GM18505 (cell line): ENCODE results near the gene HMCES.
A peak's percentile ranks its signal among the peaks of the same experiment; 100 is the strongest.

ENCODE experiments used
- ATAC-seq: cut with Tn5 transposase; IDR thresholded peaks from one replicate; pipeline ENCODE4 v1.9.1; 2021; ENCODE audit not compliant: unreplicated experiment
- POLR2A ChIP-seq: IDR thresholded peaks from 4 replicates; pipeline ENCODE4 v1.6.1; 2011; ENCODE audit warnings: borderline replicate concordance; ENCODE audit not compliant: insufficient read depth, insufficient read length; ENCODE audit errors: extremely low read depth

HMCES gene

GRCh38 chr3:129304146-129304961, 25.7 kb downstream of the HMCES start:
- no peak for ATAC-seq
- no peak for TF ChIP-seq POLR2A

DNA sequence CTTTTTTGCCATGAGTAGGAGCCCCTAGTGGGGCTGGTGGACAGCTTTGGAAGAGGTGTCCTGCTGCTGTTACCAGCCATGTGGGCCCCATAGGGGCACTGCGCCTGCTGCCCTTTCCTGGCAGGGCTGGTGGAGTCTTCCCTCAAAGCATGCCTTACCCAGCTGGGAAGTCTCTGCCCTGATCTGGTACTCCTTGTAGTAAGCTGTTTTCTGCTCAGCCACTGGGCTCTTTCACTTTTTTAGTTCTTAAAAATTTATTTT, 26.2 kb downstream of the HMCES start:
- ATAC-seq = no peak
- no peak for TF ChIP-seq POLR2A

GRCh38 chr3:129305592-129306091, 27.0 kb downstream of the HMCES start:
- peak; percentile 60 for TF ChIP-seq POLR2A
- ATAC-seq = no peak

DNA sequence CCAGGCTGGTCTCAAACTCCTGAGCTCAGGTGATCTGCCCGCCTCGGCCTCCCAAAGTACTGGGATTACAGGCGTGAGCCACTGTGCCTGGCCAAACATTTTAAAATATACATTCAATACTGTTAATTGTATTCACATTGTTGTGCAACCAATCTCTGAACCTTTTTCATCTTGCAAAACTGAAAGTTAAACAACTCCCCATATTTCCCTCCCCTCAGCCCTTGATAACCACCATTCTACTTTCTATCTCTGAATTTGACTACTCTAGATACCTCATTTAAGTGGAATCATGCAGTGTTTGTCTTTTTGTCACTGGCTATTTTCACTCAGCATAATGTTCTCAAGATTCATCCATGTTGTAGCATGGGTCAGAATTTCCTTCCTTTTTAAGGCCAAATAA, 30.0 kb downstream of the HMCES start:
- no peak for ATAC-seq
- no peak for TF ChIP-seq POLR2A

GRCh38 chr3:129310111-129311011, 31.7 kb downstream of the HMCES start:
- ATAC-seq = no peak
- TF ChIP-seq POLR2A = no peak

DNA sequence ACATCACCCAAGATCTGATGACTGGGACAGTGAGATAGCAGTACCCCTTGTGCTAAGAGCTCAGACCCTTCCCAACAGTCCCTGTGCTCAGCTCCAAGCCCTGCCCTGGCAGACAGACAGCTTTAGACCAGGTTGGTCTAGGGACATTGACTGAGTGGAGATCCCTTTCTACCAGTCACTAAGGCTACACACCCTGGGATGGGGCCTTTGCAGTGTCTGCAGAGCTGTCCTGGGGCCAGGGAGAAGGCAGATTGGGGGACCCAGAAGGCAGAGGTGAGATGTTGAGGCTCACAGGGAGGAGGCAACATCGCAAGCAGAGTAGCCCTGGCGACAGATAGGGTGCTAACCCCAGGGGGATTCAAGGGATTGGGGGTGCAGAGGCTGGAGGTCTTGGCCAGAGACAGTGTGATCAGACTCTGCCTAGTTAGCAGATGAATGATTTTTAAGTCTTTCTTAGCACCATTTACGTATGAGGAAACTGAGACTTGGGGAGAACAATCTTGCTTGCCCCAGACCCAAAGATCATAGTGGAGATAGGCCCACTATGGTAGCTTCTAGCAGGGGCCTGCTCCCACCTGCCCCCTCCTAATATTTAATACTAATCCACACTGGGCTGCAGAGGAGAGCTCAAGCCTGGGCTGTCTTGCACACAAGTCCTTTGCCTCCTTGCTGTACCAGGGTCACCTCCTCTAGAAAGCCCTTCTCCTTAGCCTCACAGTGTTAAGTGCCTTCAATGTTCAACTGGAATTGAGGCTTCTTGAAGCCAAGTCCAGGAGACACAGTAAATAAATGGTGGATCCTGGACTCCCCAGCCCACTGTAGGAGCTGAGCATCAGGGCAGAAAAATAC, 32.6 kb downstream of the HMCES start:
- no peak for ATAC-seq
- TF ChIP-seq POLR2A = no peak

DNA sequence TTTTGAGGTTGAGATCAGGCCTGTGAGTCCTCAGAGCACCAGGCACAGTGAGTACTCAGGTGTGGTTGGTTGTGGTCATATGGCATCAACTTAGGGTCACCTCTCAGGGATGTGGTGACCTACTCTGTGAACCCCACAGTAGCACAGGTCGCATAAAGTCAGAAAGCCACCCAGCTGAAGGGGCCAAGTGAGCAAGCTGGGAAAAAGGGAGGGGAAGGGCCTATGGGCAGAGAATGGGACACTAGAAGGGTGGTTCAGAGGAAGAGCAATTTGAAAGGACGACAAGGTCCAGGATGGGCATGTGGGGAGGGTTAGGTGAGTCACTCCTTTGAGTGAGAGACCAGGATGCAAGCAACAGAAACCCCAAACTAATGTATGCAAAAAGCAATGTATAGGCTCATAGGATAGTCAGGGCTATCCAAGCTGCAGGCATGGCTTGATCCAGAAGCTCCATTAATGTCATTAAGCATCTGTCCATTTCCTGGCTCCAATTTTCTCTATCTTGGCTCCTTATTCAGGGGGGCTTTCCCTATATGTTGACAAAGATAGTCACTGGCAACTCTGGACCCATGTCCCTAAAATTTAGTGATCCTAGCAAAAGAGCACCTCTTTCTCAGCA, 33.5 kb downstream of the HMCES start:
- TF ChIP-seq POLR2A = no peak
- ATAC-seq = no peak

- no peak for ATAC-seq
These were observed 34.2 kb downstream of the HMCES start for GRCh38 chr3:129312671-129313414.

GRCh38 chr3:129313415-129313664, 34.7 kb downstream of the HMCES start:
- no peak for TF ChIP-seq POLR2A
- no peak for ATAC-seq

More at GRCh38 chr3:129312671-129313414, 34.2 kb downstream of the HMCES start:
- TF ChIP-seq POLR2A = no peak

DNA sequence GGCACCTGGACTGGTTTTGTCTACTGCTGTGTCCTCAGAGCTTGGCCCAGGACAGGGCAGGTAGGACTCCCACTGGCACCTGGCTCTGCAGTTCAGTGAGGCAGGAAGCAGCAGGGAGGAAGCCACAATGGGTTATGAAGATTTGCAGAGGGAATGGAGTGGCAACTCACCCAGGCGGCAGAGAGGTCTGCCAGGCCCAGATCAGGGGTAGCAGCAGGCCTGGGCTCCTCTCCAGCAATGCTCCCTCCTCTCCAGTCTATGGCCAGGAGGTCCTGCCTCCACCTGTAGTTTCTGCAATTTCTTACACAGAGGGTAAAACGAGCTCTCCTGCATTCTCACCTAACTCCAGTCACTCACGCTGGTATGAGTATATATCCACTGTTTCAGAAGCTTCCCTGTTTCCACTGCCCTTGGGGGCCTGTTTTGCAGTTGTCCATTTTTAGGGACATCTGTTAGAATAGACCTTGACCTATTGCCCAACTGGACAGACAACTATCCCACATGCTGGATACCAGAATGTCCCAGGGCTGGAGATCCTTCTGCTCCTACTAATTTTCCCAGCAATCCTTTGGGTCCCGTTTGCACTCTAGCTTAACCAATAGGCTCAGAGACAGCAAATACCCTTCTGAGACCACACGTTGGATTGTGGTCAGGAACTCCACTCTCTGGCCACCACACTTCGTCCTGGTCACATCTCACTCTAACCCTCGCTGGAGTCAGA, 35.2 kb downstream of the HMCES start:
- TF ChIP-seq POLR2A = no peak
- ATAC-seq = no peak

GRCh38 chr3:129314386-129315222, 35.9 kb downstream of the HMCES start:
- no peak for ATAC-seq
- TF ChIP-seq POLR2A = peak; percentile 29
